Stimulated activated CD4-positive, alpha-beta T cell treated with anti-CD3 and anti-CD28 coated beads, Interleukin-1b, Interleukin-23, amount 100 ng/mL, for 24 hours (primary cell): Measurements from ENCODE around the gene RAPGEF5.

Source experiments
- DNase-seq, 4 experiments: peaks; one replicate each; pipeline ENCODE4 v3.0.0-alpha.2; 2020; ENCODE audit warnings: low read depth in 4 of 4, low spot score in 1 of 4

The RAPGEF5 gene

GRCh38 chr7:22195397-22196172, 161.4 kb downstream of the RAPGEF5 start:
- no peak for DNase-seq

GRCh38 chr7:22194658-22195273, 162.2 kb downstream of the RAPGEF5 start:
- DNase-seq, result no peak

GRCh38 chr7:22193450-22193983, 163.4 kb downstream of the RAPGEF5 start:
- no peak for DNase-seq

- DNase-seq, result no peak
Measured at GRCh38 chr7:22192801-22193200, 164.2 kb downstream of the RAPGEF5 start.

GRCh38 chr7:22190736-22191135, 166.2 kb downstream of the RAPGEF5 start:
- no peak for DNase-seq

GRCh38 chr7:22189741-22190140, 167.2 kb downstream of the RAPGEF5 start:
- no peak for DNase-seq

- no peak for DNase-seq
Measured at GRCh38 chr7:22189230-22189629, 167.7 kb downstream of the RAPGEF5 start.

GRCh38 chr7:22187691-22188348, 169.1 kb downstream of the RAPGEF5 start:
- no peak for DNase-seq

GRCh38 chr7:22185559-22185958, 171.4 kb downstream of the RAPGEF5 start:
- DNase-seq, result no peak

GRCh38 chr7:22184549-22185199, 172.3 kb downstream of the RAPGEF5 start:
- no peak for DNase-seq

- no peak for DNase-seq
Measured at GRCh38 chr7:22183522-22184280, 173.3 kb downstream of the RAPGEF5 start.

GRCh38 chr7:22182149-22182548, 174.8 kb downstream of the RAPGEF5 start:
- DNase-seq, result no peak

GRCh38 chr7:22181663-22182062, 175.3 kb downstream of the RAPGEF5 start:
- DNase-seq, result no peak

- DNase-seq, result no peak
Measured at GRCh38 chr7:22179442-22179879, 177.5 kb downstream of the RAPGEF5 start.

GRCh38 chr7:22178735-22179134, 178.2 kb downstream of the RAPGEF5 start:
- no peak for DNase-seq

- DNase-seq, result no peak
Measured at GRCh38 chr7:22176791-22177412, 180.1 kb downstream of the RAPGEF5 start.

GRCh38 chr7:22174574-22174953, 182.4 kb downstream of the RAPGEF5 start:
- no peak for DNase-seq

GRCh38 chr7:22173685-22174573, 183.0 kb downstream of the RAPGEF5 start:
- no peak for DNase-seq

GRCh38 chr7:22168129-22168634, 188.8 kb downstream of the RAPGEF5 start:
- no peak for DNase-seq
